Endothelial cell of umbilical vein (primary cell): ENCODE results near the gene BRINP2. TPM values are rescaled to one million over a fixed set of nuclear protein-coding genes. Genes with fewer than 3 reads are reported as not detected.

Source experiments
- BruUV-seq: library from RNA; stranded (reverse); fragments of 400-500 nt; replicated peaks from 2 replicates; lab custom pipeline; 2021; lab: Mats Ljungman, UMichigan
- CTCF ChIA-PET: fragments of 300-600, 350-600 bp; sonication (Branson Sonifier 250); formaldehyde crosslinking; loops from one replicate; lab custom pipeline; 2021; ENCODE audit warnings: antibody characterized with exemption, inconsistent platforms; lab: Charles Lee
- POLR2A ChIA-PET: fragments of 300-600, 350-600 bp; sonication (Branson Sonifier 250); formaldehyde crosslinking; loops from one replicate; lab custom pipeline; 2021; ENCODE audit warnings: antibody characterized with exemption, inconsistent platforms; lab: Charles Lee
- DNase-seq: peaks from one replicate; pipeline ENCODE4 v3.0.0-alpha.2; 2011; ENCODE audit warnings: low read depth, low spot score
- FAIRE-seq: peaks from 2 replicates; lab custom pipeline; 2011; peaks lifted over from hg19 to GRCh38; lab: Jason Lieb, UNC
- H2AFZ ChIP-seq: 2 replicates; pipeline ENCODE4 v1.6.0; 2012; ENCODE audit warnings: low read depth, low read length, control low read depth, inconsistent platforms
- H3K27ac ChIP-seq: 2 replicates; pipeline ENCODE4 v1.5.1; 2011; ENCODE audit warnings: low read depth, mild to moderate bottlenecking, control low read depth, low read length, moderate library complexity; ENCODE audit not compliant: insufficient read depth
- H3K27me3 ChIP-seq, 2 experiments: 2 replicates each; pipeline versions ENCODE4 v1.6.0 to v1.6.1; 2011; ENCODE audit warnings: low read length in 2 of 2, mixed read lengths in 1 of 2; ENCODE audit not compliant: control insufficient read depth in 2 of 2, insufficient read depth in 2 of 2
- H3K36me3 ChIP-seq, 2 experiments: 2 replicates in 1 of 2; 3 replicates in 1 of 2; pipeline ENCODE4 v1.5.1; 2011; ENCODE audit warnings: low read length in 2 of 2, mild to moderate bottlenecking in 1 of 2, moderate library complexity in 1 of 2; ENCODE audit not compliant: control insufficient read depth in 2 of 2, insufficient read depth in 2 of 2; ENCODE audit errors: extremely low read depth in 1 of 2
- H3K4me1 ChIP-seq: 3 replicates; pipeline ENCODE4 v1.5.1; 2011; ENCODE audit warnings: mild to moderate bottlenecking, low read length; ENCODE audit not compliant: control insufficient read depth, insufficient read depth; ENCODE audit errors: extremely low read depth
- H3K4me2 ChIP-seq: 2 replicates; pipeline ENCODE4 v1.6.1; 2011; ENCODE audit warnings: low read length, control low read depth, mixed read lengths; ENCODE audit not compliant: insufficient read depth
- H3K4me3 ChIP-seq, 3 experiments: fragments of 200-600 bp in 1 of 3; sonication (generic), shearing (Covaris generic) in 1 of 3; replicated peaks in 1 of 3; 2 replicates each; pipeline ENCODE4 v1.5.1; 2011 to 2016; ENCODE audit warnings: control low read depth in 3 of 3, low read length in 3 of 3, mild to moderate bottlenecking in 2 of 3, inconsistent platforms in 1 of 3, low read depth in 1 of 3, moderate library complexity in 1 of 3; ENCODE audit not compliant: insufficient read depth in 1 of 3
- H3K79me2 ChIP-seq: 2 replicates; pipeline ENCODE4 v1.6.0; 2012; ENCODE audit warnings: low read length, inconsistent platforms; ENCODE audit not compliant: control insufficient read depth, insufficient read depth
- H3K9ac ChIP-seq: replicated peaks from 2 replicates; pipeline ENCODE3; 2011; ENCODE audit warnings: low read length, control low read depth; ENCODE audit not compliant: insufficient read depth; ENCODE audit errors: extremely low read depth
- H3K9me1 ChIP-seq: replicated peaks from 3 replicates; pipeline ENCODE4 v1.6.0; 2011; ENCODE audit warnings: mild to moderate bottlenecking, low read length; ENCODE audit not compliant: control insufficient read depth, insufficient read depth; ENCODE audit errors: extremely low read depth
- H3K9me3 ChIP-seq: replicated peaks from 2 replicates; pipeline ENCODE4 v1.5.1; 2012; ENCODE audit warnings: low read length, inconsistent platforms; ENCODE audit not compliant: control insufficient read depth, insufficient read depth
- H4K20me1 ChIP-seq: replicated peaks from 2 replicates; pipeline ENCODE3; 2011; ENCODE audit warnings: mild to moderate bottlenecking, low read length; ENCODE audit not compliant: control insufficient read depth, insufficient read depth; ENCODE audit errors: extremely low read depth
- EZH2 ChIP-seq: IDR thresholded peaks from 2 replicates; pipeline ENCODE4 v1.6.1; 2012; ENCODE audit warnings: borderline replicate concordance, low read depth, mild to moderate bottlenecking, moderate library complexity, low read length, inconsistent platforms; ENCODE audit not compliant: severe bottlenecking
- FOS ChIP-seq: IDR thresholded peaks from 2 replicates; pipeline ENCODE4 v1.6.1; 2011; ENCODE audit warnings: mild to moderate bottlenecking, low read length, moderate library complexity, borderline replicate concordance; ENCODE audit not compliant: insufficient read depth
- GATA2 ChIP-seq: IDR thresholded peaks from 2 replicates; pipeline ENCODE4 v1.7.0; 2011; ENCODE audit warnings: low read depth, mild to moderate bottlenecking, moderate library complexity, mixed read lengths, low read length; ENCODE audit not compliant: insufficient read length, insufficient read depth
- JUN ChIP-seq: IDR thresholded peaks from 2 replicates; pipeline ENCODE4 v1.6.1; 2011; ENCODE audit warnings: borderline replicate concordance, low read depth; ENCODE audit not compliant: insufficient read length, insufficient read depth
- MYC ChIP-seq: IDR thresholded peaks from one replicate; pipeline ENCODE4 v1.6.1; 2011; ENCODE audit warnings: mild to moderate bottlenecking, low read depth, low read length
- POLR2A ChIP-seq: IDR thresholded peaks from 2 replicates; pipeline ENCODE4 v1.6.1; 2012; ENCODE audit warnings: low read depth, mild to moderate bottlenecking, control low read depth, low read length
- POLR2AphosphoS5 ChIP-seq: IDR thresholded peaks from 2 replicates; pipeline ENCODE4 v1.6.1; 2012; ENCODE audit warnings: low read depth, mild to moderate bottlenecking, control low read depth, low read length, moderate library complexity; ENCODE audit not compliant: insufficient read depth
- dilution Hi-C: fragments of 300-500 bp; cut with MboI; formaldehyde crosslinking; loops from one replicate; pipeline ENCODE4 v1.15.0; 2019; ENCODE audit warnings: low sequenced_read_pairs; ENCODE audit not compliant: extremely low pct_ligation_motif_present
- intact Hi-C: fragments of 100-400 bp; cut with micrococcal nuclease; formaldehyde crosslinking; loops from one replicate; pipeline ENCODE4 v1.10.0; 2022
- polyA plus RNA-seq, 4 experiments: library from polyadenylated mRNA; depleted of rRNA in 3 of 4; stranded (reverse) in 3 of 4; unstranded in 1 of 4; fragments of >200 nt; gene quantifications; 2 replicates each; pipeline versions ENCODE4 v1.2.1 to v1.2.3, GENCODE V29; 2011 to 2012; ENCODE audit warnings: missing spikeins in 1 of 4
- total RNA-seq: library from RNA; stranded (reverse); gene quantifications from 2 replicates; pipeline ENCODE4 v1.2.3, GENCODE V29; 2021
- TF ChIP-seq, protein P1 (sequence below), 2 donors: IDR thresholded peaks; 1 replicate in 1 of 2; 2 replicates in 1 of 2; pipeline ENCODE4 v1.5.1; 2011; ENCODE audit warnings: low read length in 2 of 2, mild to moderate bottlenecking in 2 of 2, moderate library complexity in 2 of 2, control low read depth in 1 of 2, inconsistent platforms in 1 of 2, low read depth in 1 of 2; ENCODE audit not compliant: insufficient read depth in 1 of 2; ENCODE audit errors: extremely low read depth in 1 of 2
- TF ChIP-seq, protein P2 (sequence below): IDR thresholded peaks from 2 replicates; pipeline ENCODE4 v1.6.1; 2011; ENCODE audit not compliant: insufficient read depth, insufficient read length

BRINP2 gene
- total and polyA plus RNA-seq, 2 donors (not counting 3 experiments of a cell fraction or from before 2014, with no cell fraction given), result not detected

GRCh38 chr1:177165069-177165439 is 5.7 kb upstream of the BRINP2 start:
- Histone ChIP-seq H3K27me3 (peaks cover 4 to 27% of the 10 kb centered on the region in 2 experiments), H3K79me2 (no peaks in the 10 kb centered on the region), H3K4me2 (no peak overlapping the region), H3K9me1 (no peaks in the 10 kb centered on the region), H3K4me3 (no peak overlapping the region), H2AFZ (no peak overlapping the region), H3K9ac (no peak overlapping the region), H3K36me3 (no peaks in the 10 kb centered on the region), H4K20me1 (no peaks in the 10 kb centered on the region), H3K27ac (no peak overlapping the region), H3K9me3 (no peaks in the 10 kb centered on the region), H3K4me1 (no peaks in the 10 kb centered on the region)
- TF ChIP-seq, protein P1, sequence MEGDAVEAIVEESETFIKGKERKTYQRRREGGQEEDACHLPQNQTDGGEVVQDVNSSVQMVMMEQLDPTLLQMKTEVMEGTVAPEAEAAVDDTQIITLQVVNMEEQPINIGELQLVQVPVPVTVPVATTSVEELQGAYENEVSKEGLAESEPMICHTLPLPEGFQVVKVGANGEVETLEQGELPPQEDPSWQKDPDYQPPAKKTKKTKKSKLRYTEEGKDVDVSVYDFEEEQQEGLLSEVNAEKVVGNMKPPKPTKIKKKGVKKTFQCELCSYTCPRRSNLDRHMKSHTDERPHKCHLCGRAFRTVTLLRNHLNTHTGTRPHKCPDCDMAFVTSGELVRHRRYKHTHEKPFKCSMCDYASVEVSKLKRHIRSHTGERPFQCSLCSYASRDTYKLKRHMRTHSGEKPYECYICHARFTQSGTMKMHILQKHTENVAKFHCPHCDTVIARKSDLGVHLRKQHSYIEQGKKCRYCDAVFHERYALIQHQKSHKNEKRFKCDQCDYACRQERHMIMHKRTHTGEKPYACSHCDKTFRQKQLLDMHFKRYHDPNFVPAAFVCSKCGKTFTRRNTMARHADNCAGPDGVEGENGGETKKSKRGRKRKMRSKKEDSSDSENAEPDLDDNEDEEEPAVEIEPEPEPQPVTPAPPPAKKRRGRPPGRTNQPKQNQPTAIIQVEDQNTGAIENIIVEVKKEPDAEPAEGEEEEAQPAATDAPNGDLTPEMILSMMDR (IDR thresholded peaks at IDR 0.05; ENCODE audit: extremely low read depth in 1 of 2, insufficient read depth in 1 of 2, low read depth in 1 of 2, low read length in 2 of 2), result no peak
- no peak for TF ChIP-seq EZH2
- TF ChIP-seq, protein P2, sequence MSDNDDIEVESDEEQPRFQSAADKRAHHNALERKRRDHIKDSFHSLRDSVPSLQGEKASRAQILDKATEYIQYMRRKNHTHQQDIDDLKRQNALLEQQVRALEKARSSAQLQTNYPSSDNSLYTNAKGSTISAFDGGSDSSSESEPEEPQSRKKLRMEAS, result no peak
- no peak for TF ChIP-seq POLR2A
- TF ChIP-seq JUN, result no peak
- TF ChIP-seq GATA2, result no peak
- TF ChIP-seq FOS, result no peak
- no peak for TF ChIP-seq POLR2AphosphoS5
- TF ChIP-seq MYC, result no peak
- intact Hi-C loops, result no loop called here
- no TSS peak for BruUV-seq
- DNase-seq (no peak), FAIRE-seq (no peak)
- CTCF ChIA-PET, result interaction anchor here (2.5 kb wide), 1 partner anchor 17 kb away, joined by 11 read pairs; no protein-coding TSS in a partner anchor
- dilution Hi-C loops, result no loop called here
- POLR2A ChIA-PET, result no interaction called here
